ENCODE results near the gene OR1Q1.

DNA sequence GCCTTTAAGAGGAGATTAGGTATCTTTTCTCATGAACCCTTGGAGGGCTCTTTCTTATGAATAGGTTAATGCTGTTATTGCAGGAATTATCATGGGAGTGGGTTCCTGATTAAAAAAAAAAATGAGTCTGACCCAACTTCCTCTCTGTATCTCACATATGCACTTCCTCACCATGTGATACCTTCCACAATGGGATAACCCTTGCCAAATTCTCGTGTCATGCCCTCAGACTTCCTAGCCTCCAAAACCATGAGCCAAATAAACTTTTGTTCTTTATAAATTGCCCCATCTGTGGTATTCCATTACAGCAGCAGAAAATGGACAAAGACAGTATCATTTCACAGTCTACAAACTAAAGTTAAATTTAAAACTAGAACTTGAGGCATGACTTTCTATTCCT is 41.8 kb downstream of the OR1Q1 start:
- TF ChIP-seq, protein P1, sequence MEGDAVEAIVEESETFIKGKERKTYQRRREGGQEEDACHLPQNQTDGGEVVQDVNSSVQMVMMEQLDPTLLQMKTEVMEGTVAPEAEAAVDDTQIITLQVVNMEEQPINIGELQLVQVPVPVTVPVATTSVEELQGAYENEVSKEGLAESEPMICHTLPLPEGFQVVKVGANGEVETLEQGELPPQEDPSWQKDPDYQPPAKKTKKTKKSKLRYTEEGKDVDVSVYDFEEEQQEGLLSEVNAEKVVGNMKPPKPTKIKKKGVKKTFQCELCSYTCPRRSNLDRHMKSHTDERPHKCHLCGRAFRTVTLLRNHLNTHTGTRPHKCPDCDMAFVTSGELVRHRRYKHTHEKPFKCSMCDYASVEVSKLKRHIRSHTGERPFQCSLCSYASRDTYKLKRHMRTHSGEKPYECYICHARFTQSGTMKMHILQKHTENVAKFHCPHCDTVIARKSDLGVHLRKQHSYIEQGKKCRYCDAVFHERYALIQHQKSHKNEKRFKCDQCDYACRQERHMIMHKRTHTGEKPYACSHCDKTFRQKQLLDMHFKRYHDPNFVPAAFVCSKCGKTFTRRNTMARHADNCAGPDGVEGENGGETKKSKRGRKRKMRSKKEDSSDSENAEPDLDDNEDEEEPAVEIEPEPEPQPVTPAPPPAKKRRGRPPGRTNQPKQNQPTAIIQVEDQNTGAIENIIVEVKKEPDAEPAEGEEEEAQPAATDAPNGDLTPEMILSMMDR (optimal IDR thresholded peaks at IDR 0.05 in 1 of 3, IDR thresholded peaks at IDR 0.05 in 1 of 3, conservative IDR thresholded peaks at IDR 0.05 in 1 of 3; ENCODE audit: extremely low read depth in 1 of 3, insufficient read depth in 2 of 3, low read length in 3 of 3) = no peak
- TF ChIP-seq EZH2 (IDR thresholded peaks at IDR 0.05; ENCODE audit: low read length) = no peak

Measured in keratinocyte (primary cell).